Measurements from ENCODE around the gene MYO1F.

- TF ChIP-seq, protein P1, sequence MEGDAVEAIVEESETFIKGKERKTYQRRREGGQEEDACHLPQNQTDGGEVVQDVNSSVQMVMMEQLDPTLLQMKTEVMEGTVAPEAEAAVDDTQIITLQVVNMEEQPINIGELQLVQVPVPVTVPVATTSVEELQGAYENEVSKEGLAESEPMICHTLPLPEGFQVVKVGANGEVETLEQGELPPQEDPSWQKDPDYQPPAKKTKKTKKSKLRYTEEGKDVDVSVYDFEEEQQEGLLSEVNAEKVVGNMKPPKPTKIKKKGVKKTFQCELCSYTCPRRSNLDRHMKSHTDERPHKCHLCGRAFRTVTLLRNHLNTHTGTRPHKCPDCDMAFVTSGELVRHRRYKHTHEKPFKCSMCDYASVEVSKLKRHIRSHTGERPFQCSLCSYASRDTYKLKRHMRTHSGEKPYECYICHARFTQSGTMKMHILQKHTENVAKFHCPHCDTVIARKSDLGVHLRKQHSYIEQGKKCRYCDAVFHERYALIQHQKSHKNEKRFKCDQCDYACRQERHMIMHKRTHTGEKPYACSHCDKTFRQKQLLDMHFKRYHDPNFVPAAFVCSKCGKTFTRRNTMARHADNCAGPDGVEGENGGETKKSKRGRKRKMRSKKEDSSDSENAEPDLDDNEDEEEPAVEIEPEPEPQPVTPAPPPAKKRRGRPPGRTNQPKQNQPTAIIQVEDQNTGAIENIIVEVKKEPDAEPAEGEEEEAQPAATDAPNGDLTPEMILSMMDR (IDR thresholded peaks at IDR 0.05) = no peak
- TF ChIP-seq POLR2AphosphoS5 (IDR thresholded peaks at IDR 0.05) = no peak
- TF ChIP-seq POLR2A (IDR thresholded peaks at IDR 0.05) = no peak
- no peak for TF ChIP-seq EP300 (IDR thresholded peaks at IDR 0.05)
These were observed 31.7 kb upstream of the MYO1F start for GRCh38 chr19:8608941-8609278.
